K562 (cell line): ENCODE data around the gene ANKRD6.

Experiments used
- ARID1B ChIP-seq: fragments of 450-650 bp; IDR thresholded peaks from 2 replicates; pipeline ENCODE4 v1.6.1; 2016; ENCODE audit warnings: antibody characterized with exemption, mild to moderate bottlenecking, inconsistent platforms
- CTCF ChIP-seq, 3 experiments: IDR thresholded peaks in 2 of 3; conservative IDR thresholded peaks in 1 of 3; 2 replicates each; pipeline ENCODE4 v1.5.1; 2011 to 2012; ENCODE audit warnings: low read length in 3 of 3, mild to moderate bottlenecking in 3 of 3, control low read depth in 2 of 3, improper control_type of control experiment in 1 of 3, inconsistent platforms in 1 of 3, low read depth in 1 of 3, mixed read lengths in 1 of 3, moderate library complexity in 1 of 3; ENCODE audit not compliant: insufficient read depth in 2 of 3
- HDAC1 ChIP-seq, 2 experiments: fragments of 450-650 bp; IDR thresholded peaks; 2 replicates each; pipeline ENCODE4 v1.6.1; 2016 to 2017; ENCODE audit warnings: inconsistent platforms in 1 of 2, mild to moderate bottlenecking in 1 of 2, moderate library complexity in 1 of 2
- MXI1 ChIP-seq: IDR thresholded peaks from 2 replicates; pipeline ENCODE4 v1.6.1; 2011; ENCODE audit warnings: low read depth, mild to moderate bottlenecking, improper control_type of control experiment, low read length
- PHTF2 ChIP-seq: fragments of 250-450 bp; sonication (Bioruptor Pico); IDR thresholded peaks from 2 replicates; pipeline ENCODE4 v1.5.0; 2021; ENCODE audit warnings: mild to moderate bottlenecking
- POLR2AphosphoS5 ChIP-seq: IDR thresholded peaks from 2 replicates; pipeline ENCODE4 v1.6.1; 2011; ENCODE audit warnings: mild to moderate bottlenecking, low read depth, low read length, moderate library complexity; ENCODE audit not compliant: control insufficient read depth, insufficient read depth
- RAD21 ChIP-seq, 2 experiments: fragments of 250-450 bp in 1 of 2; fragments of 450-650 bp in 1 of 2; sonication (Bioruptor Pico) in 1 of 2; formaldehyde crosslinking in 1 of 2; IDR thresholded peaks in 1 of 2; conservative IDR thresholded peaks in 1 of 2; 2 replicates each; pipeline versions ENCODE4 v1.4.0 to v1.8.0; 2020 to 2022; ENCODE audit warnings: mild to moderate bottlenecking in 2 of 2, moderate library complexity in 1 of 2
- ZNF23 ChIP-seq: fragments of 250-450 bp; sonication (Bioruptor Pico); IDR thresholded peaks from 2 replicates; pipeline ENCODE4 v1.4.0; 2020; ENCODE audit warnings: mild to moderate bottlenecking

GRCh38 chr6:89580997-89581666 is 148.2 kb downstream of the ANKRD6 start:
- TF ChIP-seq PHTF2 (CRISPR knock-in tag) (no peak), ZNF23 (CRISPR knock-in tag) (no peak), RAD21 (CRISPR knock-in tag; conservative IDR thresholded peaks at IDR 0.05 in 1 of 2, IDR thresholded peaks at IDR 0.05 in 1 of 2) (no peak), HDAC1 (IDR thresholded peaks at IDR 0.05) (no peak), CTCF (IDR thresholded peaks at IDR 0.05 in 2 of 3, conservative IDR thresholded peaks at IDR 0.05 in 1 of 3; ENCODE audit: insufficient read depth in 2 of 3, low read depth in 1 of 3, low read length in 3 of 3) (no peak), MXI1 (no peak), POLR2AphosphoS5 (no peak), ARID1B (no peak)
